K562 (cell line): ENCODE results near the gene SLC10A1. TPM values are rescaled to one million over a fixed set of nuclear protein-coding genes. Genes with fewer than 3 reads are reported as not detected.

ENCODE experiments used
- CTCF ChIP-seq, 3 experiments: IDR thresholded peaks in 2 of 3; conservative IDR thresholded peaks in 1 of 3; 2 replicates each; pipeline ENCODE4 v1.5.1; 2011 to 2012; ENCODE audit warnings: low read length in 3 of 3, mild to moderate bottlenecking in 3 of 3, control low read depth in 2 of 3, improper control_type of control experiment in 1 of 3, inconsistent platforms in 1 of 3, low read depth in 1 of 3, mixed read lengths in 1 of 3, moderate library complexity in 1 of 3; ENCODE audit not compliant: insufficient read depth in 2 of 3
- GATAD2B ChIP-seq: fragments of 450-650 bp; IDR thresholded peaks from 2 replicates; pipeline ENCODE4 v1.6.1; 2017; ENCODE audit warnings: mild to moderate bottlenecking, borderline replicate concordance
- HMG20A ChIP-seq: fragments of 450-650 bp; formaldehyde crosslinking; conservative IDR thresholded peaks from 2 replicates; pipeline ENCODE4 v1.4.0; 2020; ENCODE audit warnings: mild to moderate bottlenecking, mixed read lengths
- LCOR ChIP-seq: sonication (generic); formaldehyde crosslinking; IDR thresholded peaks from 2 replicates; pipeline ENCODE4 v1.8.0; 2022; ENCODE audit warnings: mild to moderate bottlenecking, missing genetic modification reagents
- MGA ChIP-seq: fragments of 450-650 bp; IDR thresholded peaks from 2 replicates; pipeline ENCODE4 v1.6.1; 2016; ENCODE audit warnings: mild to moderate bottlenecking, moderate library complexity
- NONO ChIP-seq, 2 experiments: fragments of 200-400 bp in 1 of 2; fragments of 450-650 bp in 1 of 2; formaldehyde crosslinking in 1 of 2; IDR thresholded peaks; 2 replicates each; pipeline ENCODE4 v1.6.1; 2017; ENCODE audit warnings: low read depth in 2 of 2, mild to moderate bottlenecking in 2 of 2, moderate library complexity in 2 of 2, low read length in 1 of 2
- SMC3 ChIP-seq: conservative IDR thresholded peaks from 2 replicates; pipeline ENCODE4 v1.6.1; 2011; ENCODE audit warnings: low read depth, low read length, improper control_type of control experiment; ENCODE audit not compliant: insufficient read depth
- TARDBP ChIP-seq: fragments of 450-650 bp; IDR thresholded peaks from 2 replicates; pipeline ENCODE4 v1.6.1; 2016
- TOE1 ChIP-seq, 2 experiments: fragments of 450-650 bp in 1 of 2; sonication (generic) in 1 of 2; formaldehyde crosslinking in 1 of 2; IDR thresholded peaks; 2 replicates each; pipeline versions ENCODE4 v1.7.1 to v1.8.0; 2016 to 2022; ENCODE audit warnings: borderline replicate concordance in 2 of 2, mild to moderate bottlenecking in 2 of 2, antibody characterized with exemption in 1 of 2, inconsistent platforms in 1 of 2, low read depth in 1 of 2, missing genetic modification reagents in 1 of 2, moderate library complexity in 1 of 2
- ZBTB2 ChIP-seq: fragments of 450-650 bp; IDR thresholded peaks from 2 replicates; pipeline ENCODE4 v1.6.1; 2016; ENCODE audit warnings: antibody characterized with exemption
- polyA plus RNA-seq, 8 experiments: library from polyadenylated mRNA; depleted of rRNA in 4 of 8; stranded (reverse) in 5 of 8; unstranded in 3 of 8; fragments of >200 nt; fragmentation: Nextera tagmentation in 2 of 8; fragmentation: Illumina TruSeq in 1 of 8; extraction: Ambion mirVana in 2 of 8; extraction: Trizol in 1 of 8; gene quantifications; 2 replicates each; pipeline versions ENCODE4 v1.2.1 to v1.2.3, GENCODE V29; 2011 to 2014; ENCODE audit warnings: inconsistent platforms in 1 of 8, missing spikeins in 1 of 8
- total RNA-seq, 7 experiments: library from RNA; depleted of rRNA in 6 of 7; stranded (reverse); fragments of >200 nt in 6 of 7; fragmentation: Illumina TruSeq in 2 of 7; extraction: Trizol in 2 of 7; gene quantifications; 2 replicates each; pipeline versions ENCODE4 v1.2.1 to v1.2.3, GENCODE V29; 2011 to 2021; ENCODE audit warnings: low replicate concordance in 1 of 7

SLC10A1 gene
- total and polyA plus RNA-seq, 9 of the 15 experiments (the other 6 are each of a cell fraction or from before 2014, with no cell fraction given) = not detected

GRCh38 chr14:69726761-69727511 lies 70.1 kb downstream of the SLC10A1 start (continued):
- TF ChIP-seq NONO (IDR thresholded peaks at IDR 0.05; ENCODE audit: low read depth in 2 of 2, low read length in 1 of 2) (peak in 1 of 2 experiments; percentile 38; a peak in 1 of 4 replicates), CTCF (IDR thresholded peaks at IDR 0.05 in 2 of 3, conservative IDR thresholded peaks at IDR 0.05 in 1 of 3; ENCODE audit: insufficient read depth in 2 of 3, low read depth in 1 of 3, low read length in 3 of 3) (peak; percentile 88 to 93 (median 89)), ZBTB2 (peak; percentile 61; the same call in 1 of the 2 replicates), TOE1 (IDR thresholded peaks at IDR 0.05; ENCODE audit: borderline replicate concordance) (0 out of 2 replicates have a peak, but pooled peaks have one; percentile 34), TOE1 (CRISPR knock-in tag; IDR thresholded peaks at IDR 0.05; ENCODE audit: borderline replicate concordance, low read depth) (no peak), HMG20A (no peak), TARDBP (peak; percentile 65; the same call in 1 of the 2 replicates), GATAD2B (0 out of 2 replicates have a peak, but pooled peaks have one; percentile 29), MGA (peak; percentile 61), LCOR (CRISPR knock-in tag) (no peak), SMC3 (peak; percentile 92)
